GM10266 (cell line): ENCODE results near the gene NOP14.

Experiments used
- DNase-seq: peaks from one replicate; pipeline ENCODE4 v3.0.0; 2012; ENCODE audit errors: extremely low spot score
- CTCF ChIP-seq: IDR thresholded peaks from 2 replicates; pipeline ENCODE4 v1.5.1; 2012; ENCODE audit warnings: mild to moderate bottlenecking, low read depth; ENCODE audit not compliant: control insufficient read depth, insufficient read depth; ENCODE audit errors: missing control alignments

Gene NOP14

GRCh38 chr4:2931512-2932301 is 31.5 kb downstream of the NOP14 start:
- peak; percentile 84 for DNase-seq
- peak; percentile 49 for TF ChIP-seq CTCF

DNA sequence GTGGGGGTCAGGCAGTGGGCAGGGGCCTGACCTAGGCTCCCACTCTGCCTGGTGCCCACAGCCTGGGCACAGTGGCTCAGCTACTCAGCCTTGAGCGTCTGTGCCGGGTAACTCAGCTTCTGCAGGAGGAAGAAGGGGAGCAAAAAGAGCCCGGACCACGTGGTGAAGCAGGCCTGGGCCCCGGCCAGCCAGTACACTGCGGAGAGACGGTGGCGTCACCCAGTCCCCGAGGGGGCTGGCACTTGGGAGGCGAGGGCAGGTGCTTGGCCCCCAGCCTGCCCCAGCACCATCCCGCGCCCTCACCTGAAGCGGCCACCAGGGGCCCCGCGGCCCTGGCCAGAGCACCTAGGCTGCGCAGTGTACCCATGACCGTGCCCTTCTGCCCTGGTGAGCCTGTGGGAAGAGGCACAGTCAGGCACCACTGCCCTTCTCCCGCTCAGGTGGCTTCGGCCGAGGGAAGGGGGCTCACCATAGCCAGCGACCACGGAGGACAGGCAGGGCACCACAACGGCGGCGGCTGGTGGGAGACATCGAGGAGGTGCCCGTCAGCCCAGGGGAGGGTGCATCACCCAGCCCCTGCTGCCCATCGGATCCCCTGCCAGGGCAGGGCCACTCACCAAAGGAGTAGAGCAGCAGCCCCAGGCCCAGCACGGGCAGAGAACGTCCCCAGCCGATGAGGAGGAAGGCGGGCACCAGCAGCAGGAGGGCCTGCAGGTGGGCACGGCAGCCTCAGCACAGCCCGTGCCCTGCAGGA is 32.3 kb downstream of the NOP14 start:
- DNase-seq: no peak
- TF ChIP-seq CTCF: no peak

DNA sequence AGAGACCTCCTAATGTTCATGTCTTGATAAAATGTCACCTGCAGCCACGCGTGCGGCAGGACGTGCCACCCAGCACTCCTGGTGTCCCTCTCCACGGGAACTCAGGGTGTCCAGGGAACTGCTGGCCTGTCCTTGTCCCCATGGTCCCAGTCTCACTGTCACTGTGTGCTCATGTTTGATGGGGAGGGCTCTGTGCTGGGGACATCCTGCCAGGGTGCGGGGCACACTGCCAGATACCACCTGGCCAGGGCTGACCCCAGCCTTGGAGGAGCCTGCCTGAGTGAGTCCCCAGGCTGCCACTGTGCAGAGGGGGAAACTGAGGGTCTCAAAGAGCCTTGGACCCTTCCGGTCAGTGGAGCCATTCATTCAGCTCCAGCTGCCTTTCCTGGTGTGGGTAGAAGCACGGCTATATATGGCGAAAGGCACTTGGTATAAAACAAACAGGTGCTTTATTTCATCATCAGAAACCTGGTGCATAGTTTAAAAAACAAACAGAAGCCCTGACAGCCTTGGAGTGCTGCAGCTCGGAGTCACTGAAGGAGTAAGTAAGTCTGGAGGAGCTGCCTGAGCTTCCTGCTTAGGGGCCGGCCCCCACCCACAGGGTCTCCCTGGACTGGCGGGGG is 33.0 kb downstream of the NOP14 start:
- no peak for TF ChIP-seq CTCF
- no peak for DNase-seq

- DNase-seq: no peak
- TF ChIP-seq CTCF: no peak
Measured at GRCh38 chr4:2929469-2929868, 33.7 kb downstream of the NOP14 start.

DNA sequence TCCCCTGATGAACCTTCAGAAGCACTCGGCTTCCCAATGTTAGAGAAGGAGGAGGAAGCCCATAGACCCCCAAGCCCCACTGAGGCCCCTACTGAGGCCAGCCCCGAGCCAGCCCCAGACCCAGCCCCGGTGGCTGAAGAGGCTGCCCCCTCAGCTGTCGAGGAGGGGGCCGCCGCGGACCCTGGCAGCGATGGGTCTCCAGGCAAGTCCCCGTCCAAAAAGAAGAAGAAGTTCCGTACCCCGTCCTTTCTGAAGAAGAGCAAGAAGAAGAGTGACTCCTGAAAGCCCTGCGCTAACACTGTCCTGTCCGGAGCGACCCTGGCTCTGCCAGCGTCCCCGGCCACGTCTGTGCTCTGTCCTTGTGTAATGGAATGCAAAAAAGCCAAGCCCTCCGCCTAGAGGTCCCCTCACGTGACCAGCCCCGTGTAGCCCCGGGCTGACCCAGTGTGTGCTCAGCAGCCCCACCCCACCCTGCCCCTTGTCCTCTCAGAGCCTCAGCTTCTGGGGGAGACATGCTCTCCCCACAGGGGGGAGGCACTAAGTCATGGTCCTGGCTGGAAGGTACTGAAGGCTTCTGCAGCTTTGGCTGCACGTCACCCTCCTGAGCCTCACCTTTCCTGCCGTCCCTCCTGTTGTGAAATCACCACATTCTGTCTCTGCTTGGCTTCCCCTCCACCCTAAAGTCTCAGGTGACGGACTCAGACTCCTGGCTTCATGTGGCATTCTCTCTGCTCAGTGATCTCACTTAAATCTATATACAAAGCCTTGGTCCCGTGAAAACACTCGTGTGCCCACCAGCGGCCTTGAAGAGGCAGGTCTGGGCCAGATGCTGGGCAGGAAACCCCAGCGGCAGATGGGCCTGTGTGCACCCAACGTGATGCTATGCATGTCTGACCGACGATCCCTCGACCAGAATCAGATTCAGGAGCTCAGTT is 34.7 kb downstream of the NOP14 start:
- TF ChIP-seq CTCF: no peak
- DNase-seq: no peak

- no peak for DNase-seq
- no peak for TF ChIP-seq CTCF
Measured at GRCh38 chr4:2927696-2928075, 35.5 kb downstream of the NOP14 start.
